NCI-H1417 treated with DMSO at 0.1 percent for 48 hours (cell line): Measurements from ENCODE around the gene OR2AT4.
"Not testable (repeated sequence)": the region's sequence is repeated elsewhere in the genome, so short reads cannot be mapped to it uniquely, and the experiment has no call there.

Experiments used
- DNase-seq: peaks from one replicate; lab custom pipeline; 2025; lab: John Stamatoyannopoulos, UW

Gene OR2AT4

DNA sequence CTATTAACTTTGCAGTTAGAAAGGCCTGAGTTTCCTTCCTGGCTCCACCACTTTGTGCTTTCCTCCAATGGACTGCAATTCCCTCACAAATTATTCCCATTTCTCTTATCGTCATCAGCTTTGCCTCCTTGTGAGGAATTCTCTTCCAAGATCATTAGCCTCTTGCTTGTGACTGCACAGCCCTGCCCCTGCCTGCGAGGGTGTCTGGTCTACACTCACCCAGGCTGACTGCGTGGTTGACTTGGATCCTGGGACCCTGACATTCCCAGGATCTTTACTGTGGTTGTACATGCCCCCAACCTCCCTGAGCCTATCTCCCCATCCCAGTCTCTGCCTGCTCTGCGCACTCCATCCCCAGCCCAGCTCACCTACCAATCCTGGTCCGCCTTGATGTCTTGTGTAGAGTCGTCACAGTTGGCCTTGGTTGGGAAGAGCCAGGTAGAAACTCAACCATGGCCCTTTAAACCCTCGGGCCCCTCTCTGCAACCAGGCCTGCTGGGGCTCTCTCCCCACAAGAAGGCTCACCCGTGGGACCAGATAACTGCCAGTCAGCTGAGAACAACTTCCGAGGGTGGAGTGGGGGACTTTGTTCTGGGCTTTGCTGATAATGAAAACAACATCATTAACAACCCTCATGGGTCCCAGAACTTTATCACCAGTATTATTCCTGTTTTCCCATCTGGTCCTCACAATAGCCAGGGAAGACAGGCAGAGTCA is at the start of gene OR2AT4:
TSS of gene OR2AT4 (minus strand) at position 421 of the 717 bp plus-strand sequence.
- DNase-seq = no peak

DNA sequence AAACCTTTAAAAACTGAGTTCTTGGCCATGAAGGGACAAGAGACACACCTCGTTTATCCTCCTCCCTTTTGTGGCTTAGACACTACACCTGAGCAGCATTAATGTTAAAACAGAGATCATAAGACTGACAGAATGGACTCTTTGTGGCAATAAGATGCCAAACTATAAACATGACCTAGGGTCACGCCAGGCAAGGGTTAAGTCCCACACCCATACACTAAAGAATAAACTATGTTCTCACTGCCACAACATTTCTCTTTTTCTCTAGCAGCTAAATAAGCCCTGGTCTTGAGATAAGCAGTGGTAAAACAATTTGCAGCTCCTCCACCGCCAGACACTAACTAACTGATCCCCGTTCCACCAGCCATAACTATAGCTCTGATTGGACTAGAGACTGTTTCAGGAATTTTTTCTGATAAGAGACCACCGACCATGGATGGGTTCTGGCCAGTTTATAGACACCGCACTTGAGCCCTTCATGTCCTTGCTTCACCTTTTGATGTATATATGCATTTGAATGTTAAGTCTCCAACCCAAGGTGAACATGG is 49.4 kb upstream of the OR2AT4 start:
- DNase-seq = no peak

DNA sequence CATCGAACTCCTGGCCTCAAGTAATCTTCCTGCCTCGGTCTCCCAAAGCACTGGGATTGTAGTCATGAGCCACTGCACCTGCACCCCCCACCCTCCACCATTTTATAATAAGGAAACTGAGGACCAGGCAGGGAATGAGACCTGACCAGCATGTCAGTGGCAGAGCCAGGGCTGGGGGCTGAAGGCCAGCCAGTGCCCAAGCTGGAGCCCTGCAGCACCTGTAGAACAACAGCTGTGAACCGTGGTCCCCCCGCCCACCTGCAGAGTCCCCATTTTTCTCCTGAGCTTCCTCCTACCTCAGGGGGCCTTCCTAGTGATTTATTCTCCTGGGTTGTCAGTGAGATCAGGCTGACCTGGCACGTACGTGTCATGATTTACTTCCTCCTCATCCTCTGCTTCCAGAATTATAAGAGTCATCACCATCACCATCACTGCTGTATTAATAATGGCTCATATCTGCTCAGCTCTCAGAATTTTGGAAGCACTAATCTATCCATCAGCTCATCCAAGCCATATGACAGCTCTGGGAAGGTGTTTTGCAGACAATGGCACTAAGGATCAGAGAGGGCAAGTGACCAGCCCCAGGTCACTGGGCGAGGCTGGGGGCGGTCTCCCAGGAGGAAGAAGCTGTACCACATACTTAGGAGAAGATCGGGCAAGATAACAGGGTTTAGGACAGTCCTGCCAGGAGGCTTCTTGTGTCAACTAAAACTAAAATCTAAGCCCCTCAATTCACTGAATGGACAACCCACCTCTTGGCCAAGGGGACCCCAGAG is 48.7 kb upstream of the OR2AT4 start:
- no peak for DNase-seq

DNA sequence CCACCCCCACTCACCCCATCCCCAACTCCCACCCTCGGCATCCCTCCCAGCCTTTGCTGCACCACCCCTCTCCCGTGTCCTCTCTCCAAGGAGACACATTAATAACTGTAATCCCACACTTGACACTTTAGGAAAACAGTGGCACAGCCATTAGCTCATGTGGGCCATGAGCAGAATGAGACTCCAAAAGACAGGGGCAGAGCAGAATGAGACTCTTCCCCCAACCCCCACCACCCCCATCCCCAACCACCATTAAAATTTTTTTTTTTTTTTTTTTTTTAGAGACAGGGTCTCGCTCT is 48.0 kb upstream of the OR2AT4 start:
- no peak for DNase-seq

DNA sequence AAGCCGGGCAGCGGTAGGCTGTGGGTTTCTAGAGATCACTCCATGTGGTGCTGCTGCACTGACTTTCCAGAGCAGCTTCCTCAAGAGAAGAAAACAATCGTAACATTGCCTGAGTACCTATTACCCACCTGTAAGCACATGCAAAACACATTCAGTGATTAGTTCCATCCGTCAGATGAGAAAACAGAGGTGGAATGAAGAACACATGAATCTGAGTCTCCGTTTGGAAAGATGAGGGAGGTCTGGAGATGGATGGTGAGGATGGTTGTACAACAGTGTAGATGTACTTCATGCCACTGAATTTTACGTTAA is 46.7 kb upstream of the OR2AT4 start:
- no peak for DNase-seq

DNA sequence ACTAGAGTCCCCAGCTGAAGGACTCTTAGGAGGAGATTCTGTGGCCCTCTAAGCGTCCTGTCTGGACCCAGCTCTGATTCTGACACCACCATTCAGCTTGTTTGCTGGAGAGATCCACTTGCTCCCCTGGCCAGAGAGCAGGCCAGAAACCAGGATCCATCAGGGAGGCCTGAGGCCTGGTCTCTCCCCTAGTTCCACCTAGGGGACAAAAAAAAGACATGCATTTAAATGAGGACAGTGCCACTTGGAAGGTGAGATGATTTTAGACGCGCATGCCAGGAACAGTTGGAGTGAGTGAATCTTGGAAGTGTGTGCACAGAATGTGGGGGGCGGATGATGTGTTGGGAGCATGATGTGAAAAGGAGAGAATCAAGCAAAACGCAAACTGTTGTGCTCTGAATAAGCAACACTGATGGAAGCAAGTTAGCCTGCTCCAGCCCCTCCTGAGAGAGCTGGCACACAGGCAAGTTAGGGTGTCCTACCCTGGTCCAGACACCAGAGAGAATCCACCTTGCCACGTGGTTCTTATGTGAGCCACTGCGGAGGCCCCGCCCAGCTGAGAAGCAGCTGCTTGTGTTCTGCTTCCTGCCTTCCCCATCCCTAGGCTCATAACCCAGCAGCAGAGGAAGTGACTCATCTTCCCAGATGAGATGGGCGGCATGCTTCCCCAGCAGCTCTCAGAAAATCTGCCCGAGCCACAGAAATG is 46.2 kb upstream of the OR2AT4 start:
- DNase-seq = no peak

DNA sequence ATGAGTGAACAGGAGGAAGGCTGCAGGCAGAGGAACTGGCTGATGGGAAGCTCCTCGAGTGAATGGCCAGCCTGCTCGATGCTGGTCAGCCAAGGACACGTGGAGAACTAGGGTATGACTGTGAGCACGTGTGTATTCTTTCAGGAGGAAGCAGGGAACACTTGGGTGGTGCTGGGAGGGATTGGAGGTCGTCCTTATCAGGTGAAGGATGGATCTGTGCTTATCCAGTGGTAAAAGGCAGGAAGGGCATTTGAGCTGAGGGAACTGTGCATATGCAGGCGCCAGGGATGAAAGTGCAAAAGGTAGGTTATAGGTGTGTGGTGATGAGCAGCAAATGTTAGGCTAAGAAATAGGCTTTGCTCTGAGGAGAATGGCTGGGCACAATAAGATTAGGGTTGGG is 44.5 kb upstream of the OR2AT4 start:
- no peak for DNase-seq

DNA sequence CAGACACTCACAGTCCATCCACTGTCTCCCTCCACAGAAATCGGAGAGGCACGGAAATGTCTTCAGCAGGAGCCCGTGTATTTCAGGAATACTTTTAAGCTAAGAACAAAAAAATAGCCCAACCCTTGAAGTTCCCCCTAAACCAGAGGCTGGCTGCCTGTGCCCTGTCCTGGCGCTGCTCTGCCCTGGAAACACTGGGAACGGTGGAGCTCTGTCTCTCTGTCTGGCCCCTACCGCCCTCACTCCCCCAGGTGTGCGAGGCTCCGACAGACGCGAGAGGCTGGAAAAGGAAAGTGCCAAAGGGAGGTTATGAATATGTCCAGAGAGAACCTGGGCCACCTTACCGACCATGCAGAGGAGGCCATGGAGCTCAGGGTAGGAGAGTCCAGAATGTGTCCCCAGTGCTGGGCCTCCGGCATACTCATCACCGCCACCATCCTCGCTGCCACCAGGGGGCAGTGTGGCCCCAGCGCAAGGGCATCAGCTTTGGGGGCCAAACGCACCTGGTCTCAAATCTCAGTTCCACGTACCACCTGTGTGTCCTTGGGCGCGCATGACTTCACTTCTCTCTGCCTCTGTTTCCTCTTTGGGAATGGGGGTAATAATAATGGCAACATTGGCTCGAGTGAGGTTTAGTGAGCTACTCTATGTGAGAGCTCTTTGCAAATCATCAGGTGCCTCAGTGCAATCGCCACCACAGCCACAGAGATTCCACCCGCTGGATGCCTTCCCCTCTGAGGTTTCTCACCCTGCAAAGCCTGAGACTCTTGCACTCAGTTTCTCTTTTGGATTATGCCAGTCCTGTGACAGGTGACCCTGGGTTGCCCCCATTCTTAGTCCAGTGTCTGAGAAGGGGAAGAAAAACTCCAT is 43.8 kb upstream of the OR2AT4 start:
- DNase-seq = no peak

DNA sequence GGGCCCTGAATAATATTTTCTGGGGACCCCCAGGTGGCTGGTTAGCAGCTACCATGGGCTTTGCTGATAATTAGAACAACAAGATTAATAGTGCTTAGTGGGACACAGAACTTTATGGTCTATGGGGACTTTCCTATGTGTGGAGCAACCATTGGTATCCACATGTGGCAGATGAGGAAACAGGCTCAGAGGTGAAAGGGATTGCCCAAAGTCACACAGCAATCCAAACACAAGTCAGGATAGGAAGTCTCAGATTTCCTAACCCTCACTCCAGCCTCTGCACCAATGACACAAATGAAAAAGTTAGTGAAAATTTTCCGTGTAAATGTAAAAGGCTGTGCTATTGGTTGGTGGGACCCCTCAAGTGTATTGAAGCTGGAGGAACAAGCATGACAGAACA is 39.0 kb upstream of the OR2AT4 start:
- no peak for DNase-seq

DNA sequence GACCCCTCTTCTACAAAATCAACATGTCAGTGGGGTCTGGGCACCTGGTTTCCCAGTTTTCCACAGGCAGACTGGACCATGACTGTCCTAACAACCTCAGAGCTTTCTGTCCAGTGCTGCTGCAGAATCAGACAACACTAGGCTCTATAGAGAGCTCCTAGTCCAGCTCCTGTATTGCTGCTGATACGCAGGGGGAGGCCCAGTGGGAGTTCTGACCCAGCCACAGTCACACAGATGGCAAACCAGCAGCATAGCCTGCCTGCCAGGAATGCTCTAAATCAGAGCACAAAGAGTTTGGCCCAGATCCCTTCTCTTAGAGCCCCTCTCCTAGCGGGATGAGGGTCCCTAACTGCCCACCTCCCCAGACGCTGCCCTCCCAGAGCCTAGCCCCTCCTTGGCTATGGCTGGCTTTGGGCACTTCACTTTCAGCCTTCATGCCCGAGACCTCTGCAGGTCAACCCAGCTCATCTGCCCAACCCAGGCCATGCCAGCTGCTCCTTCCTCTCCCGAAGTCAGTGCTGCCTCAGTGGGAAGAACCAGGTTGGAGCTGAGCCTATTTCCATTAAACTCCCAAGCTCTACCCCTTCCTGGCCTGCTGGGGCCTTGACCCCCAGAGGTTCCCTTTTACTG is 38.5 kb upstream of the OR2AT4 start:
- DNase-seq = no peak

DNA sequence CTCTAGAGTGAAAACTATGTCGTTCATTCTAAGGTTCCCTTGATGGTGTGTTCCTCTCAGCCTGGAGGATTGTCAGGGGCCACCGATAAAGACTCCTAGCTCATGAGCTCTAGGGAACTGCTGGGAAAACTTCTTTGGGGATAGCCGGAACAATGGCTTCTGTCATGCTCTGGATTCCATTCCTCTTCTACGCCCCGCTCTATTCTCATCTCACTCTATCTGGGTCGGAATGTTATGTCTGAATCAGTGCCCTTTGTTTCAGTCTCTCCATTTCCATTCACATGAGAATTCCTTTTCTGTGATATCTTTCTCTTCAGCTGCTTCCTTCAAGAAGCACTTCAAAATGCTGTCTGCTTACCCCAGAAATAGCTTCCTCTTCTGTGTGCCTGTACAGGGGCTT is 37.3 kb upstream of the OR2AT4 start:
- no peak for DNase-seq

DNA sequence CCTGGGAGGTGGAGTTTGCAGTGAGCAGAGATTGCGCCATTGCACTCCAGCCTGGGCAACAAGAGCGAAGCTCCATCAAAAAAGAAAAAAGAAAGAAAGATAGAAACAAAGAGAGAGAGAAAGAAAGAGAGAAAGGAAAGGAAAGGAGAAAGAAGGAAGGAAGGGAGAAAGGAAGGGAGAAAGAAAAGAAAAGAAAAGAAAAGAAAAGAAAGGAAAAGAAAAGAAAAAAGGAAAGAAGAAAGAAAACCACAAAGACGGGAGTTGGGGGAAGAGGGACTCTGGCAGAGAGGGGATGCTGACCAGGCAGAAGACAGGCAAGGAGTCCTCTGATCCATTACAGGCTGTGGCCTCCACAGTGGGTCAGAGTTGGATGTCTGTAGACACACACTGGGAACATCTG is 35.4 kb upstream of the OR2AT4 start:
- DNase-seq = no peak

DNA sequence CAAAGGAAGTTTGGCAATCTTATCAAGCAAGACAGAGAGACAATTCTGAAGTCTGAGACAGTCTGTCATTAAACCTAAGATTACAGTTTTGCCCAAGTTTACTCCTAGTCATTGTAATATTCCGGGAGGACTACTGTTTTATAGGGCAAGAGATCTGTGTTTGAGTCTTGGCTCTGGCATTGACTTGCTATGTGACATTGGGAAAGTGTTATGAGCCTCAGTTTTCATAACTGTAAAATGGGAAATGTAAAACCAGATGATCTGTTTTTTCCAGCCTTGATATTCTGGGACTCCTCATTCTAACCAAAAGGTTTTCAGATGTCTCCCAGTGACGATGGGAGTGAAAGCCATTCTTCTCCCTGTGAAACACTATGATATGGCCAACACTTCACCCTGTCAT is 29.9 kb upstream of the OR2AT4 start:
- no peak for DNase-seq

DNA sequence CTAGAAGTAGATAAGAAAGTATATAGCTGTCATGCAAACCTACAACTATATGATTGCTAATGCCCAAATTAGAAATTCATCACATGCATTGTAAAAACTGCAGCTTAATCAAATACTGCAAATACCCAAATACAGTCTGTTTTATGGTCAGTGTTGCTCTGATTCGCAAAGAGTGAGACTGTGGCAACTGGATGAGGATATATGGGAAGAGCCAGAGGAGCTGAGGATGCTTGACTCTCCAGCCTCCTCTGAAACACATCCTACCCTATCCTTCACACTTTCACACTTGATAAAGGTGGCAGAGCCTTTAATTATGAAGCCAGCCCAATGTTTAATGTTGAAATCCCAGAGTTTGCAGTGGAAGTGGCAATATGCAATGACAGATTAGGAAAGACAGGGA is 21.9 kb upstream of the OR2AT4 start:
- no peak for DNase-seq

DNA sequence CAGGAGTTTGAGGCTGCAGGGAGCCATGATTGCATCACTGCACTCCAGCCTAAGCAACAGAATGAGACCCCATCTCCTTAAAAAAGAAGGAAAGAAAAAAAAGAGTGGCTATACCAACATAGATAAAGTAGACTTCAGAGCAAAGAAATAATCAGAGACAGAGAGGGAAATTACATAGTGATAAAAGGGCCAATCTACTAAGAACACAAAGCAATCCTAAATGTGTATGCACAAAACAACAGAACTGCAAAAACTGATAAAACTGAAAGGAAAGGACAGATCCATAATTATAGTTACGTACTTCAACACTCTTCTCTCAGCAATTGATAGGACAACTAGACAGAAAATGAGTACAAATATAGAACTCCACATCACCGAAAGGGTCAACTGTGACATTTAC is 17.8 kb upstream of the OR2AT4 start:
- DNase-seq = no peak

DNA sequence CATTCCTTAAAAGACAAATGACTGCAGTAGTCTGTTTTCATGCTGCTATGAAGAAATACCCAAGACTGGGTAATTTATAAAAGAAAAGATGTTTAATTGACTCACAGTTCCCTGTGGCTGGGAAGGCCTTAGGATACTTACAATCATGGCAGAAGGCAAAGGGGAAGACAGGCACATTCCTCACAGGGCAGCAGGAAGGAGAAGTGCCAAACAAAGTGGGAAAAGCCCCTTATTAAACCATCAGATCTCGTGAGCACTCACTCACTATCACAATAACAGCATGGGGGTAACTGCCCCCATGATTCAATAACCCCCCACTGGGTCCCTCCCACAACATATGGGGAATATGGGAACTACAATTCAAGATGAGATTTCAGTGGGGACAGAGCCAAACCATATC is 16.4 kb upstream of the OR2AT4 start:
- no peak for DNase-seq

DNA sequence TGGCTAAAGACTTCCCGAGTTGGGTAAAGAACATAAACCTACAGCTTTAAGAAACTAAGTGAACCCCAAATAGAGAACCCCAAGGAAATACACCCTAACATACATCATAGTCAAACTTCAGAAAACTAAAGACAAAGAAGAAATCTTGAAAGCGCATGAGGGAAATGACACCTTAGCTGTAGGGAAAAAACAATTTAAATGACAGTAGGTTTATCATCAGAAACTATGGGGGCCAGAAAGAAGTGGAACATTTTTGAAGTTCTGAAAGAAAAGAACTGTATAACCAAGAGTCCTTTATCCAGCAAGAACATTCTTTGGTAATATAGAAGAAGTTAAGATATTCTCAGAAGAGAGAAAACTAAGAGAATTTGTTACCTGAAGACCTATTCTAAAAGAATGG is 15.5 kb upstream of the OR2AT4 start:
- no peak for DNase-seq

DNA sequence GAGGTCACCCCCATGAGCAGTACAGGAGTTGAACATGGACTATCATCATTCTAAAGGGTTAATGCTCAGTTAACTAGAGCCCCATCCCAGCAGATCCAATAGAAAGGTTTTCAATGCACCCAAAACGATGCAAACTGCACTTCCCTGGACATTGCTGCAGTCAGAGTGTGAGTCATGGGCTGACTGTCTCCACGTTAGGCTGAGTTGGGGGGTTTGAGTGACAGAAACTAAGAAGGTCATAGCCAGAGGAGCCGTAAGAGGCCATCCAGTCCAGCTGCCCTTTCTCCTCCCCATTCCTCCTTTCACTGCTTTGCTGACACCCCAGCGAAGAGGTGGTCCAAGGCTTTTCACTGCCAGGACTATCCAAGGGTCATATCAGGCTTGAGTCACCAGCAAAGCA is 10.5 kb upstream of the OR2AT4 start:
- DNase-seq = no peak

DNA sequence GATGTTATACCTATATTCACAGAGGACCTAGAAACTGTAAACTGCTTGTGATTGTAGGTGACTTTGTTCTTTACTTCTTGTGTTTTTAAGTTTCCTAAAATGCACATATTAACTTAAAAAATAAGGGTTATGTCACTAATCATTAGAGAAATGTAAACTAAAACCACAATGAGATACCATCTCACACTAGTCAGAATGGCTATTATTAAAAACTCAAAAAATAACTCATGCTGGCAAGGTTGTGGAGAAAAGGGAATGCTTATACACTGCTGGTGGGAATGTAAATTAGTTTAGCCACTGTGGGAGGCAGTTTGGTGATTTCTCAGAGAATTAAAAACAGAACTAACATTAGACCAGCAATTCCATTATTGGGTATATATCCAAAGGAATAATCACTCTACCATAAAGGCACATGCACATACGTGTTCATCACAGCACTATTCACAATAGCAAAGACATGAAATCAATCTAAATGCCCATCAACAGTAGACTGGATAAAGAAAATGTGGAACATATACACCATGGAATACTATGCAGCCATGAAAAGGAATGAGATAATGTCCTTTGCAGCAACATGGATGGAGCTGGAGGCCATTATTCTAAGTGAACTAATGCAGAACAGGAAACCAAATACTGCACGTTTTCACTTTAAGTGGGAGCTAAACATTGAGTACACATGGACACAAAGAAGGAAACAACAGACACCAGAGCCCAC is 9.4 kb upstream of the OR2AT4 start:
- not testable (repeated sequence) for DNase-seq

DNA sequence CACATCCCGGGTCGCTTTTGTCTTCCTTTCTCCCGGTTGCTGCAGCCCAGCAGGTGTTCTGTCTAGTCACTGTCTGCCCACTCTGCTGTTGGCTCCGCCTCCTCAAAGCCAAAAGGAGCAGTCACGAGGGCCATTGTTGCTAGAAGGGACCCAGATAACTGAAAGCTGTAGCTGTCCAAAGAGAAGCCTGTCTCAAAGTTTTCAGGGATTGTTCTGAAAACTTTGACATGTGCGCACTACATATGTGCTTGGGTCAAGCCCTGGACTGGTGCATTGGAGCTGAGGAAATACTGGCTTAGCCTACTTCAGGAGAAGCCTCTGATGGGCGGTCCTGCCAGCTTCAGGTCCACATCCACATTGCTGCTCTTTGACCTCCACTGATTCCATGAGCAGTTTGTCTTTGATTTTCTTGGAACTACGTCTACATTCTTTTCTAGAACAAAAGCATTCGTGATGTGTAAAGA is 8.8 kb upstream of the OR2AT4 start:
- DNase-seq = no peak
